Amygdala (tissue), 56 donors: ENCODE results near the gene SCART1.
"Not testable (repeated sequence)": the region's sequence is repeated elsewhere in the genome, so short reads cannot be mapped to it uniquely, and the experiment has no call there.

Source experiments
- DNase-seq, 56 donors: peaks; one replicate each; lab custom pipeline; 2025; lab: John Stamatoyannopoulos, UW

The SCART1 gene

GRCh38 chr10:133431888-133432613 is 21.7 kb upstream of the SCART1 start:
- DNase-seq: not testable (repeated sequence)

GRCh38 chr10:133432789-133433188 is 21.0 kb upstream of the SCART1 start:
- DNase-seq: not testable (repeated sequence)

- no peak for DNase-seq
Observed at GRCh38 chr10:133438711-133439273, 15.0 kb upstream of the SCART1 start.

- no peak for DNase-seq
Observed at GRCh38 chr10:133439517-133440461, 14.0 kb upstream of the SCART1 start.

GRCh38 chr10:133440633-133441285 is 13.0 kb upstream of the SCART1 start:
- no peak for DNase-seq

GRCh38 chr10:133441356-133441755 is 12.4 kb upstream of the SCART1 start:
- DNase-seq: not testable (repeated sequence)

GRCh38 chr10:133441780-133442179 is 12.0 kb upstream of the SCART1 start:
- no peak for DNase-seq

GRCh38 chr10:133442191-133442966 is 11.4 kb upstream of the SCART1 start:
- DNase-seq: no peak

GRCh38 chr10:133442967-133443924 is 10.5 kb upstream of the SCART1 start:
- no peak for DNase-seq

- DNase-seq: no peak
Observed at GRCh38 chr10:133444342-133445267, 9.1 kb upstream of the SCART1 start.

GRCh38 chr10:133445268-133445732 is 8.4 kb upstream of the SCART1 start:
- DNase-seq: no peak

- DNase-seq: no peak
Observed at GRCh38 chr10:133445751-133446708, 7.7 kb upstream of the SCART1 start.

GRCh38 chr10:133446979-133447378 is 6.8 kb upstream of the SCART1 start:
- DNase-seq: no peak

GRCh38 chr10:133448120-133448519 is 5.6 kb upstream of the SCART1 start:
- DNase-seq: no peak

- DNase-seq: no peak
Observed at GRCh38 chr10:133451346-133451745, 2.4 kb upstream of the SCART1 start.

- no peak for DNase-seq
Observed at GRCh38 chr10:133452453-133452852, 1.3 kb upstream of the SCART1 start.
